IPS DF 6.9 (cell line): Measurements from ENCODE around the gene TCP10L.
"Not testable (repeated sequence)": the region's sequence is repeated elsewhere in the genome, so short reads cannot be mapped to it uniquely, and the experiment has no call there.

ENCODE experiments used
- DNase-seq: peaks from one replicate; pipeline ENCODE4 v3.0.0-alpha.2; 2013; ENCODE audit warnings: low read depth, low spot score
- H3K27ac ChIP-seq: one replicate; pipeline ENCODE4 v1.5.1; 2013; ENCODE audit warnings: low read length, control low read depth
- H3K27me3 ChIP-seq: 2 replicates; pipeline ENCODE4 v1.6.1; 2013; ENCODE audit warnings: mild to moderate bottlenecking, low read length; ENCODE audit not compliant: control insufficient read depth, insufficient read depth
- H3K36me3 ChIP-seq: 2 replicates; pipeline ENCODE4 v1.6.1; 2013; ENCODE audit warnings: low read length; ENCODE audit not compliant: control insufficient read depth, insufficient read depth
- H3K4me1 ChIP-seq: 2 replicates; pipeline ENCODE4 v1.6.1; 2013; ENCODE audit warnings: low read length; ENCODE audit not compliant: control insufficient read depth, insufficient read depth
- H3K4me3 ChIP-seq: 2 replicates; pipeline ENCODE4 v1.5.1; 2013; ENCODE audit warnings: mild to moderate bottlenecking, low read length
- H3K9me3 ChIP-seq: 2 replicates; pipeline ENCODE4 v1.6.1; 2013; ENCODE audit warnings: low read length, inconsistent platforms; ENCODE audit not compliant: control insufficient read depth, insufficient read depth
- WGBS: extraction: QIAGEN DNeasy Blood & Tissue Kit; methylation state at CpG from one replicate; pipeline ENCODE4 v1.1.7; 2013; ENCODE audit warnings: mixed read lengths, missing lambda C conversion rate; ENCODE audit not compliant: insufficient read length, insufficient coverage; 5-methylcytosine and 5-hydroxymethylcytosine counted together

The TCP10L gene

DNA sequence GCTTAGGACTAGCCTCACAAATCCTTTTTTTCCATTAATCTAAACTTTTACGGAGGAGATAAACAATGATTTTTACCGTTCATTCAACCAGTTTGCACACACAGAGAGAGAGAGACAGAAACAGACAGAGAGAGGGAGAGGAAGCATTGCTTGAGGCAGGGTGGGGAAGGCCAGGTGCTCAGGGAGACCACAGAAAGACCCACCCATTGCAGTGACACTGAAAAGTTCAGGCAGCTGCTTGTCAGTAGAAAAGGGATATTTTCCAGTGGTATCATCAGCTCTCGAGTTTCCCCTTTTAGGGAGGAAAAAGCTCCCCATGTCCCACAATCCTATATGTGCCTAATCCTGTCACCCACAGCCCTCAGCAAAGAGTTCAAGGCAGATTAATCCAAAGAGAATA, 27.2 kb downstream of the TCP10L start:
- no peaks in the 10 kb centered on the region for H3K9me3 ChIP-seq
- no peak for DNase-seq
- H3K27ac ChIP-seq = no peak overlapping the region
- no CpG with 5 or more reads among the region's 3 CpGs for WGBS
- no peaks in the 10 kb centered on the region for H3K36me3 ChIP-seq
- no peaks in the 10 kb centered on the region for H3K4me1 ChIP-seq
- H3K27me3 ChIP-seq = no peaks in the 10 kb centered on the region
- H3K4me3 ChIP-seq = no peak overlapping the region

DNA sequence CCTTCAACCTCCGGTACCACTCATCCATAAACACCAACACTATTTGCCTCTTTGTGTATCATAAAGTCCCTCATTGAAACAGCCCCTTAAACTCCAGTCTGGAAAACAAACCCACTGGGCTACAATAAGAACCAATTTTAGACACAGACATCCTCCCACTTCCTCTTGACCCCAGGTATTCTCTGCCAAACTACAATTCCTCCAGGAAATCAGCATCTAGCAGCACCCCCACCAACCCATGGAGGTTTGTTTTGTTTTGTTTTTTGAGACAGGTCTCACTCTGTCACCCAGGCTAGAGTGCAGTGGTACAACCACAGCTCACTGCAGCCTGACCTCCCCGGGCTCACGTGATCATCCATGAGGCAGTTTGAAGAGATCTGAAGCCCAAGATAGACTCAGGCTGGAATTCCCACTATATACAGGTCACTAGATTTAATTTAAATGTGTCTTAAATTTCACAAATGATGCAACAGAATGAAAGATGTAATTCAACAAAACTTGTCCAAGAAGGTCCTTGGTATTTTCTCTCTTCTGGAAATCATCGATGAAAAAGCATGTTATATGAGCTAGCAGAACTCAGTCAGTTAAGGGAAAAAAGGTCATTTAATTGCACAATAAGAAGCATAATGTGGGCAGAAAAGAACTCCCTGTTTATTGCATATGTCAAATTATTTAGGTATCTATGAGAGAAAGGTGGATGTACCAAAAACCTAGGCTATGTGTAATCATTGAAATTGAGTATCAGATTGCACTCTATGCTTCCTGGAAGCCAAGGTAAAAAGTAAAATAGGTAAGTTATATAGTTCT, 30.3 kb downstream of the TCP10L start:
- H3K27ac ChIP-seq = no peak overlapping the region
- no peak for DNase-seq
- no peaks in the 10 kb centered on the region for H3K36me3 ChIP-seq
- no peaks in the 10 kb centered on the region for H3K9me3 ChIP-seq
- WGBS = no CpG with 5 or more reads among the region's 4 CpGs
- no peaks in the 10 kb centered on the region for H3K27me3 ChIP-seq
- H3K4me3 ChIP-seq = no peak overlapping the region
- no peaks in the 10 kb centered on the region for H3K4me1 ChIP-seq

DNA sequence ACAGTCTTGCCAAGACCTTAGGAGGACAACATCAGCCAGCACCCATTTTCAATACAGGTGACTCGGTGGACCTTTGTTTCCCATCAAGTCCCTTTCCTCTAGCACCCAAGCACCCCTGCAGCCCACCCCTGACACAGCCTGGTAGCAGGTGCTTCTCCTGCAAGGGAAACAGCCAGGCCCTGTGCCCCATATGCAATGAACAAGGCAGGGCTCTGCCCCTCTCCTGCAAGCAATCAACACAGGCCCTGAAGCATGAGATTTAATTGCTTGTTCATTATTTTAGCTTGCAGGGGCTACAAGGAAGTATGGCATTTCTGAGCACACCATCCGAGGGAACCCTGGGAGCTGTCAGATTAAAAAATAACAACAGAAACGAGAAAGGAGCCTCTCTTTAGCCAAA, 35.4 kb downstream of the TCP10L start:
- Histone ChIP-seq H3K36me3 (no peaks in the 10 kb centered on the region), H3K4me1 (no peaks in the 10 kb centered on the region), H3K4me3 (no peak overlapping the region), H3K9me3 (no peaks in the 10 kb centered on the region), H3K27ac (no peak overlapping the region), H3K27me3 (no peaks in the 10 kb centered on the region)
- DNase-seq = no peak
- WGBS = no CpG with 5 or more reads among the region's 3 CpGs

DNA sequence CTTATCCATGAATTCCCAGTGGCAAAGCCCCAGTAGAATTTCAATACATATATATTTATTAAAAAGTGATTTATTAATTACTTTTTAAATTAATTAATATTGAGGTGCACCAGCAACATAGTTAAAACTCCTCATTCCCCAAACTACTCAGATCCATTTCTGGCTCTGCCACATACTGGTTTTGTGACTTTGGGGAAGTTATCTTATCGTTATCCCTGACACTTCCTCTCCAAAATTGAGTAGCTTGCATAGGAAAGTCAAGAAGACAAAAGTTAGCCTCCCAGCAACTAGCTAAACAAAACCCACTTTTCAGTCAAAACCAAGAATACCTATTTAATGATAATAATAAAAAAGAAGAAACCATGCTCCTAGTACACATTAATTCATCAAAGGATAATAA, 35.9 kb downstream of the TCP10L start:
- Histone ChIP-seq H3K4me3 (no peak overlapping the region), H3K36me3 (no peaks in the 10 kb centered on the region), H3K27me3 (no peaks in the 10 kb centered on the region), H3K27ac (no peak overlapping the region), H3K9me3 (no peaks in the 10 kb centered on the region), H3K4me1 (no peaks in the 10 kb centered on the region)
- DNase-seq = no peak
- WGBS = no CpG with 5 or more reads among the region's 1 CpG

DNA sequence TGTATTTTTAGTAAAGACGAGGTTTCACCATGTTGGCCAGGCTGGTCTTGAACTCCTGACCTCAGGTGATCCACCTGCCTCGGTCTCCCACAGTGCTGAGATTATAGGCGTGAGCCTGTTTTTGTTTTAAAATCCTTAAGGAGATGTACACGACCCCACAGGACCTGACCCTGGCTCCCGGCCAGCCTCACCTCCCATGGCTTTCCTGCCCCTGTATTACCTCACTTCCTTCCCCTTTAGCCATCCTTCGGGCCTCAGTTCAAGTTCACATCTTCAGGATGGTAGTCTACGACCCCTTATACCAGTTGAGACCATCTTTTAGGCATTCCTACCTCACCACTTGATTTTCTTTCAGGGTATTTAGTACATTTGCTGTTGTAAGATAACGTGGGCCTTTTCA, 36.3 kb downstream of the TCP10L start:
- no CpG with 5 or more reads among the region's 8 CpGs for WGBS

DNA sequence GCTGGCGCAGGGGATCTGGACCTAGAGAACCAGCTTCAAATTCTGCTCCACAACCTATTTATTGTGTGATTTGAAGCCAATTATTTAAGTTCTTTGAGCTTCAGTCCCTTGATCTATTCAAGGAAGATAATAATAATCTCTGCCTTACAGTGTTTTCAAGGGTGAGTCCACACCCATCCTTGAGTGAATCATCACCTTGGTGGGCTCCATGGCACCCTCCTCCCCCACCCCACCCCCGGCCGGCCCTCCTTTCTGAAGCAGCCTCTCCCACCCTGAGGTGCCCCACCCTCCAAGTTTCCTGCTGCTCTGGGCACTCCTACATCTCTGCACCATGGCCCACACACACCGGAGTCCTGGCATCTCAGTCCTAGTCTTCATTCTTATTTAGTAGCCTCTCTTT, 38.3 kb downstream of the TCP10L start:
- no peaks in the 10 kb centered on the region for H3K27me3 ChIP-seq
- H3K36me3 ChIP-seq = no peaks in the 10 kb centered on the region
- no peaks in the 10 kb centered on the region for H3K9me3 ChIP-seq
- H3K4me3 ChIP-seq = no peak overlapping the region
- no peak overlapping the region for H3K27ac ChIP-seq
- no peaks in the 10 kb centered on the region for H3K4me1 ChIP-seq
- no peak for DNase-seq
- WGBS = no CpG with 5 or more reads among the region's 4 CpGs

More for the DNA sequence above, 36.3 kb downstream of the TCP10L start:
- Histone ChIP-seq H3K36me3 (no peaks in the 10 kb centered on the region), H3K4me1 (no peaks in the 10 kb centered on the region), H3K27me3 (no peaks in the 10 kb centered on the region), H3K4me3 (no peak overlapping the region), H3K27ac (no peak overlapping the region), H3K9me3 (no peaks in the 10 kb centered on the region)
- DNase-seq = no peak

DNA sequence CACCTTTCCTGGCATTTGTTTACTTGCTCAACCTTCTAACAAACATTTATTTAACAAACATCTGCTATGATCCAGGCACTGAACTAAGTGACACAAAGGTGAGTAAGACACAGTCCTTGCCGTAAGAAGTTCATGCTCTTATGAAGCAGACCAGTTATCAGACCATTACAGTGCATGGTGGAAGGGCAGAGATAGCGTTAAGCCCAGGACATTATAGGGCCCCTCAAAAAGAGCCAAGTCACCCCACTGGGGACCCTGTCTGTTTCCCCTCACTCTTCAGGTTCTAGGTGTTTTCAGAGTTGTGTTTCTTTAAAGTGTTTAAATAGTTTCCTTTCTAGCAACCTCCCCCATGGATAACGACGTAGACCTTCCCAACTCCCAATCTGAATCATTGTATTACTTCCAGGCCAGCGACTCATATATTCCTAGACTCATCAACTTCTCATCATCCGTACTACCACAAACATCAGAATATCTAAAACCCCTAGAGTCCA, 39.3 kb downstream of the TCP10L start:
- DNase-seq = no peak
- Histone ChIP-seq H3K9me3 (no peaks in the 10 kb centered on the region), H3K27ac (no peak overlapping the region), H3K27me3 (no peaks in the 10 kb centered on the region), H3K4me1 (no peaks in the 10 kb centered on the region), H3K36me3 (no peaks in the 10 kb centered on the region), H3K4me3 (no peak overlapping the region)
- 100% methylated on average over 2 of the region's 6 CpGs for WGBS

DNA sequence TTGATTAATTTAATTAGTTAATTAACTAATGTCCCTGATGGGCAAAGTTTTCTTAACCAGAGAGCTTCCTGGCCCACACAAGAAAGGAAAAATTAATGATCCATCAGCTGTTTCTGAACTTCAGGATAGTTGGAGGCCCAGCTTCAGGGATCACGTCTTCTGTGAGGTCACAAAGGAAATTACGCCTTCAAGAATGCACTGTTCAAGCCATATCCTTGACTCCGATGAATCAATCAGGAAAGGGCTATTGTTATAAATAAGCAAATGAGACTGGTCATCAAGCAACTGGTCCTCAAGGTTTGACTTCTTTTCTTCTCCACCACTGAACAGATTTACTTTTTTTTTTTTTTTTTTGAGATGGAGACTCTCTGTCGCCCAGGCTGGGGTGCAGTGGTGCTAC, 40.6 kb downstream of the TCP10L start:
- Histone ChIP-seq H3K9me3 (no peaks in the 10 kb centered on the region), H3K27ac (no peak overlapping the region), H3K4me3 (no peak overlapping the region), H3K27me3 (no peaks in the 10 kb centered on the region), H3K36me3 (no peaks in the 10 kb centered on the region), H3K4me1 (no peaks in the 10 kb centered on the region)
- no CpG with 5 or more reads among the region's 4 CpGs for WGBS
- no peak for DNase-seq

DNA sequence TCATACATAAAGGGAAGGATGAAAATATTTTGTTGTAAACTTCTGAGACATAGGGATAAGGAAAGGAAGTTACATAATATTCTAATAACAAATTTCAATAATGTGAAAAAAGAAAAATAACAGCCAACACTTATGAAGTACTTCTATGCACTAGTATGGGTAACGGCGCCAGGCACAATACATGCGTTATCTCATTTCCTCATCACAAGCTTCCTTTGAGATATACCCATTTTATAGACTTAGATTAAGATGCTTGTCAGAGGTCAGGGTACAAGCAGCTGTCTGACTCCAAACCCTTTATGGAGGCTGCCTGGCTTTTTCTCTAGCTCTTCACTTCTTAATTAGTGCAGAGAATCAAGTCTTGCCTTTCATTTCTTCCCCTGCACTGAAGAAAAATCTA, 41.3 kb downstream of the TCP10L start:
- H3K4me3 ChIP-seq = no peak overlapping the region
- H3K27me3 ChIP-seq = no peaks in the 10 kb centered on the region
- H3K4me1 ChIP-seq = no peaks in the 10 kb centered on the region
- DNase-seq = no peak
- no peak overlapping the region for H3K27ac ChIP-seq
- H3K36me3 ChIP-seq = no peaks in the 10 kb centered on the region
- no peaks in the 10 kb centered on the region for H3K9me3 ChIP-seq
- WGBS = no CpG with 5 or more reads among the region's 3 CpGs

DNA sequence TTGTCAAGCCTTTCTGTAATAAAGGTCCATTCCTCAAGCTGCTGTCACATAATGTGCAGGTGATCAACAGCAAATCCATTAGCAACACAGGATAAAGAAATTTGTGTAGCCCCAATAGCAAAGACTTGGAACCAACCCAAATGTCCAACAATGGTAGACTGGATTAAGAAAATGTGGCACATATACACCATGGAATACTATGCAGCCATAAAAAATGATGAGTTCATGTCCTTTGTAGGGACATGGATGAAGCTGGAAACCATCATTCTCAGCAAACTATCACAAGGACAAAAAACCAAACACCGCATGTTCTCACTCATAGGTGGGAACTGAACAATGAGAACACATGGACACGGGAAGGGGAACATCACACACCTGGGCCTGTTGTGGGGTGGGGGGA, 42.3 kb downstream of the TCP10L start:
- not testable (repeated sequence) for DNase-seq, H3K4me3 ChIP-seq, H3K36me3 ChIP-seq, H3K9me3 ChIP-seq, H3K4me1 ChIP-seq, H3K27ac ChIP-seq, H3K27me3 ChIP-seq
- no CpG with 5 or more reads among the region's 2 CpGs for WGBS

DNA sequence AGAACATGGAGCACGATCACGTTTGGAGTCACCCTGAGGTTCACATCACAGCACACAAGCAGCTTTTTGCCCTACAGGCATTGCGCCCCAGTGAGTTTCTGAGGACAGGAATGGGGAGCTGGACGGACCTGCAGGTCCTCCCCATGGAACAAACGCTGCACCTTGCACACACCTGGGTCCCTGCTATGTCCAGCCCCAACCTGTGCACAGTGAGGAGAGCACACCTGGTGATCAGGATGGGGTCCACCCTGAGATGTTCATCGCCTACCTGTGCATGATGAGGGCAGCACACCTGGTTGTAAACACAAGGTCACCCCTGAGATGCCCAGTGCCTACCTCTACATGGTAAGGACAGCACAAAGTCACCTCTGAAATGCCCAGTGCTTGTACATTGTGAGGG, 45.9 kb downstream of the TCP10L start:
- Histone ChIP-seq H3K4me1 (no peaks in the 10 kb centered on the region), H3K27me3 (no peaks in the 10 kb centered on the region), H3K4me3 (no peak overlapping the region), H3K27ac (no peak overlapping the region), H3K36me3 (no peaks in the 10 kb centered on the region), H3K9me3 (no peaks in the 10 kb centered on the region)
- WGBS = no CpG with 5 or more reads among the region's 6 CpGs
- DNase-seq = no peak
